Measurements from ENCODE around the gene CCAR1.
"Not testable (repeated sequence)": the region's sequence is repeated elsewhere in the genome, so short reads cannot be mapped to it uniquely, and the experiment has no call there.

CCAR1 gene

GRCh38 chr10:68742397-68742796, 21.4 kb downstream of the CCAR1 start:
- H3K4me3 ChIP-seq (replicated peaks; ENCODE audit: low read depth, low read length), result no peak overlapping the region
- TF ChIP-seq CTCF (IDR thresholded peaks at IDR 0.05; ENCODE audit: low read depth, low read length, missing control alignments), result no peak
- no peak for DNase-seq (ENCODE audit: extremely low read depth, low read depth)

GRCh38 chr10:68752711-68753350, 31.8 kb downstream of the CCAR1 start:
- no peak for TF ChIP-seq CTCF (IDR thresholded peaks at IDR 0.05; ENCODE audit: low read depth, low read length, missing control alignments)
- DNase-seq (ENCODE audit: extremely low read depth, low read depth), result no peak
- H3K4me3 ChIP-seq (replicated peaks; ENCODE audit: low read depth, low read length), result no peak overlapping the region

- no peak overlapping the region for H3K4me3 ChIP-seq (replicated peaks; ENCODE audit: low read depth, low read length)
- no peak for DNase-seq (ENCODE audit: extremely low read depth, low read depth)
- no peak for TF ChIP-seq CTCF (IDR thresholded peaks at IDR 0.05; ENCODE audit: low read depth, low read length, missing control alignments)
Measured at GRCh38 chr10:68756246-68756645, 35.2 kb downstream of the CCAR1 start.

GRCh38 chr10:68756766-68757165, 35.7 kb downstream of the CCAR1 start:
- no peak for TF ChIP-seq CTCF (IDR thresholded peaks at IDR 0.05; ENCODE audit: low read depth, low read length, missing control alignments)
- H3K4me3 ChIP-seq (replicated peaks; ENCODE audit: low read depth, low read length), result no peak overlapping the region
- DNase-seq (ENCODE audit: extremely low read depth, low read depth), result no peak

- no peak for DNase-seq (ENCODE audit: extremely low read depth, low read depth)
- no peak overlapping the region for H3K4me3 ChIP-seq (replicated peaks; ENCODE audit: low read depth, low read length)
- no peak for TF ChIP-seq CTCF (IDR thresholded peaks at IDR 0.05; ENCODE audit: low read depth, low read length, missing control alignments)
Measured at GRCh38 chr10:68759223-68759863, 38.3 kb downstream of the CCAR1 start.

GRCh38 chr10:68759967-68760366, 38.9 kb downstream of the CCAR1 start:
- DNase-seq (ENCODE audit: extremely low read depth, low read depth), result no peak
- no peak for TF ChIP-seq CTCF (IDR thresholded peaks at IDR 0.05; ENCODE audit: low read depth, low read length, missing control alignments)

GRCh38 chr10:68767407-68767806, 46.4 kb downstream of the CCAR1 start:
- DNase-seq (ENCODE audit: extremely low read depth, low read depth); H3K4me3 ChIP-seq (replicated peaks; ENCODE audit: low read depth, low read length): not testable (repeated sequence)

More at GRCh38 chr10:68759967-68760366, 38.9 kb downstream of the CCAR1 start:
- no peak overlapping the region for H3K4me3 ChIP-seq (replicated peaks; ENCODE audit: low read depth, low read length)

Measured in HFF-Myc (cell line).